ENCODE measurements around the gene SLC24A3.

DNA sequence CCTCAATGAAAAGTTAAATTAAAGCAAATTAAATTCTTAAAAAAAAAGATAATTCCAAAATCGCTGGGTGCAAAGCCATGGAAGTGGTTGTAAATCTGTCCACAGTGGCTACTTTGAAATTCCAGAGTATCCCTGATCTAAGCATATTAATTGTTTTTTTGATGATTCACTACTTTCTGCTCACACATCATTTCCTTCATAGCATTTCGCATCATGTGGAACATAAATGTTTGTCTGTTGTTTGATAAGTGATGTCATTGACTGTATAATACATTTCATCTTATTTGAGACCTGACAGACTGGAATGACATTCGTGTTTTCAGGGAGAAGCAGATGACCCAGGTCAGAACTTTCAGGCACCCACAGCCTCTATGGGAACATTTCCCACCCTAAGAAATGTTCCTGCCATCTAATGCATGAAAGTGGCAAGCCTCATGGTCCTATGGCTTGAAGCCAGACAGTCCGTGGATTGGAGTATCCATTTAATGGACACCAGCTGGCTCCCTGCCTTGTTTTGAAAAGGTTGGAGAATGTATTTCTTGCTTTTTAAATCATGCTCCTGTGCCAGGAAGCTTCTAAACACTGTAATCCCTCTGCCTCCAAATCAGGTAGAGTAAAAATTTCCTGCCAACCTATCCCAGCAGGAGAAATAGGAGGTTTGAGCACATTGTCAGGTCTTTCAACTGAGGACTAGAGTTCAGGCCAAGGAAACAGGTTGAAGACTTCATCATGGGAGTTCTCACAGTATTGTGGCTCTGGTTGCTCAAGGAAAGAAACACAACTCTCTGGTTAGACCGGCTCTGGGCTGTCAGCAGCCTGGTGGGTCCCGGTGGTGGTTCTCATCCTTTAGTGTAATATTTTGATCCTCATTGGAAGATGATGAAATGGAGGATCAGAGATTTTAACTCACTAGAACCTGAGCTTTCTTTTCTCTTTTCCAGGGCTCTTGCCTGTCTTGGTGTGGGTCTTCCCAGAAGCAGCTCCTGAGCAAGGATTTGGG, 157.9 kb downstream of the SLC24A3 start:
- TF ChIP-seq, protein P1, sequence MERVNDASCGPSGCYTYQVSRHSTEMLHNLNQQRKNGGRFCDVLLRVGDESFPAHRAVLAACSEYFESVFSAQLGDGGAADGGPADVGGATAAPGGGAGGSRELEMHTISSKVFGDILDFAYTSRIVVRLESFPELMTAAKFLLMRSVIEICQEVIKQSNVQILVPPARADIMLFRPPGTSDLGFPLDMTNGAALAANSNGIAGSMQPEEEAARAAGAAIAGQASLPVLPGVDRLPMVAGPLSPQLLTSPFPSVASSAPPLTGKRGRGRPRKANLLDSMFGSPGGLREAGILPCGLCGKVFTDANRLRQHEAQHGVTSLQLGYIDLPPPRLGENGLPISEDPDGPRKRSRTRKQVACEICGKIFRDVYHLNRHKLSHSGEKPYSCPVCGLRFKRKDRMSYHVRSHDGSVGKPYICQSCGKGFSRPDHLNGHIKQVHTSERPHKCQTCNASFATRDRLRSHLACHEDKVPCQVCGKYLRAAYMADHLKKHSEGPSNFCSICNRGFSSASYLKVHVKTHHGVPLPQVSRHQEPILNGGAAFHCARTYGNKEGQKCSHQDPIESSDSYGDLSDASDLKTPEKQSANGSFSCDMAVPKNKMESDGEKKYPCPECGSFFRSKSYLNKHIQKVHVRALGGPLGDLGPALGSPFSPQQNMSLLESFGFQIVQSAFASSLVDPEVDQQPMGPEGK (CRISPR knock-in tag; IDR thresholded peaks at IDR 0.05; ENCODE audit: borderline replicate concordance), result no peak
- no peak for TF ChIP-seq RARB (CRISPR knock-in tag; IDR thresholded peaks at IDR 0.05)
- TF ChIP-seq ISL1 (CRISPR knock-in tag; IDR thresholded peaks at IDR 0.05), result no peak
- TF ChIP-seq PPARA (CRISPR knock-in tag; IDR thresholded peaks at IDR 0.05; ENCODE audit: borderline replicate concordance), result no peak
- no peak for TF ChIP-seq CSDC2 (CRISPR knock-in tag; IDR thresholded peaks at IDR 0.05)
- no peak for TF ChIP-seq SNAI2 (CRISPR knock-in tag; IDR thresholded peaks at IDR 0.05)
- no peak for TF ChIP-seq ZNF70 (CRISPR knock-in tag; IDR thresholded peaks at IDR 0.05)
- TF ChIP-seq BACH2 (CRISPR knock-in tag; IDR thresholded peaks at IDR 0.05; ENCODE audit: borderline replicate concordance), result no peak
- TF ChIP-seq ZNF565 (CRISPR knock-in tag; conservative IDR thresholded peaks at IDR 0.05; ENCODE audit: low read depth), result no peak
- no peak for TF ChIP-seq TOX (CRISPR knock-in tag; IDR thresholded peaks at IDR 0.05; ENCODE audit: borderline replicate concordance)
